Measurements from ENCODE around the gene MITF. TPM values are rescaled to one million over a fixed set of nuclear protein-coding genes. Genes with fewer than 3 reads are reported as not detected.

Gene MITF
- polyA plus RNA-seq, 1 experiment: 30.9 TPM

GRCh38 chr3:70000563-70001081, 261.4 kb downstream of the MITF start:
- no peak for TF ChIP-seq CTCF (IDR thresholded peaks at IDR 0.05; ENCODE audit: insufficient read depth, low read depth, low read length)
- POLR2A ChIA-PET: no interaction called here
- CTCF ChIA-PET: interaction anchor here (0.6 kb wide), 1 partner anchor 694 kb away, joined by 3 read pairs; no protein-coding TSS in a partner anchor
- Histone ChIP-seq H3K4me3 (ENCODE audit: low read depth, low read length) (no peak overlapping the region), H3K36me3 (ENCODE audit: control insufficient read depth, insufficient read depth, low read length) (no peaks in the 10 kb centered on the region; the same call in 1 of the 2 replicates), H3K27me3 (ENCODE audit: control insufficient read depth, insufficient read depth, low read length) (peaks cover 2% of the 10 kb centered on the region; the same call in 1 of the 2 replicates)
- DNase-seq (ENCODE audit: low read depth): no peak

GRCh38 chr3:70003119-70003518, 263.9 kb downstream of the MITF start:
- Histone ChIP-seq H3K4me3 (ENCODE audit: low read depth, low read length) (no peak overlapping the region), H3K36me3 (ENCODE audit: control insufficient read depth, insufficient read depth, low read length) (no peaks in the 10 kb centered on the region; the same call in 1 of the 2 replicates), H3K27me3 (ENCODE audit: control insufficient read depth, insufficient read depth, low read length) (no peaks in the 10 kb centered on the region)
- ChIA-PET CTCF (no interaction called here), POLR2A (no interaction called here)
- no peak for DNase-seq (ENCODE audit: low read depth)
- no peak for TF ChIP-seq CTCF (IDR thresholded peaks at IDR 0.05; ENCODE audit: insufficient read depth, low read depth, low read length)

GRCh38 chr3:70006089-70006488, 266.8 kb downstream of the MITF start:
- Histone ChIP-seq H3K4me3 (ENCODE audit: low read depth, low read length) (no peak overlapping the region), H3K36me3 (ENCODE audit: control insufficient read depth, insufficient read depth, low read length) (no peaks in the 10 kb centered on the region), H3K27me3 (ENCODE audit: control insufficient read depth, insufficient read depth, low read length) (no peaks in the 10 kb centered on the region)
- no peak for TF ChIP-seq CTCF (IDR thresholded peaks at IDR 0.05; ENCODE audit: insufficient read depth, low read depth, low read length)
- POLR2A ChIA-PET: no interaction called here
- CTCF ChIA-PET: no interaction called here
- no peak for DNase-seq (ENCODE audit: low read depth)

GRCh38 chr3:70010346-70010745, 271.1 kb downstream of the MITF start:
- H3K36me3 ChIP-seq (ENCODE audit: control insufficient read depth, insufficient read depth, low read length): no peaks in the 10 kb centered on the region
- H3K4me3 ChIP-seq (ENCODE audit: low read depth, low read length): no peak overlapping the region
- no peak for TF ChIP-seq CTCF (IDR thresholded peaks at IDR 0.05; ENCODE audit: insufficient read depth, low read depth, low read length)
- no peaks in the 10 kb centered on the region for H3K27me3 ChIP-seq (ENCODE audit: control insufficient read depth, insufficient read depth, low read length)
- no peak for DNase-seq (ENCODE audit: low read depth)
- POLR2A ChIA-PET: no interaction called here
- CTCF ChIA-PET: no interaction called here

- Histone ChIP-seq H3K36me3 (ENCODE audit: control insufficient read depth, insufficient read depth, low read length) (no peaks in the 10 kb centered on the region), H3K4me3 (ENCODE audit: low read depth, low read length) (no peak overlapping the region), H3K27me3 (ENCODE audit: control insufficient read depth, insufficient read depth, low read length) (no peaks in the 10 kb centered on the region)
- DNase-seq (ENCODE audit: low read depth): no peak
- CTCF ChIA-PET: no interaction called here
- TF ChIP-seq CTCF (IDR thresholded peaks at IDR 0.05; ENCODE audit: insufficient read depth, low read depth, low read length): no peak
- POLR2A ChIA-PET: no interaction called here
Measured at GRCh38 chr3:70011582-70011981, 272.3 kb downstream of the MITF start.

Small RNAs within 50 kb of the gene (small RNA-seq; reads per million reads assigned to genes)
- gene RN7SL418P (ENCODE audit: insufficient read length, low read depth, low replicate concordance): not detected
